ENCODE results near the gene C1QTNF9B.

DNA sequence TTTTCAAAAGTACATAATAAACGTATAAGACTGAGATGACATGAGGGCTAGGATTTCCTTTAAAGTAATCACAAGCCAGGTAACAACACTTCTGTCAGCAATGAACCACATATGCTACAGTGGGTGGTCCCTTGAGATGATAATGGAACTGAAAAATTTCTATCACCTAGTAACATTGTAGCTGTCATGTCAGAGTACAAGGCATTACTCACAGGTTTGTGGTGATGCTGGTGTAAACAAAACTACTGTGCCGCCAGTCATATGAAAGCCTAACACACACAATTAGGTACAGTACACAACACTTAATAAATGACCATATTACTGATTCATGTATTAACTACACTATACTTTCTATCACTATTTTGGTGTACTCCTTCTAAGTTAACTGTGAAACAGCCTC, 45.0 kb downstream of the C1QTNF9B start:
- TF ChIP-seq, protein P1, sequence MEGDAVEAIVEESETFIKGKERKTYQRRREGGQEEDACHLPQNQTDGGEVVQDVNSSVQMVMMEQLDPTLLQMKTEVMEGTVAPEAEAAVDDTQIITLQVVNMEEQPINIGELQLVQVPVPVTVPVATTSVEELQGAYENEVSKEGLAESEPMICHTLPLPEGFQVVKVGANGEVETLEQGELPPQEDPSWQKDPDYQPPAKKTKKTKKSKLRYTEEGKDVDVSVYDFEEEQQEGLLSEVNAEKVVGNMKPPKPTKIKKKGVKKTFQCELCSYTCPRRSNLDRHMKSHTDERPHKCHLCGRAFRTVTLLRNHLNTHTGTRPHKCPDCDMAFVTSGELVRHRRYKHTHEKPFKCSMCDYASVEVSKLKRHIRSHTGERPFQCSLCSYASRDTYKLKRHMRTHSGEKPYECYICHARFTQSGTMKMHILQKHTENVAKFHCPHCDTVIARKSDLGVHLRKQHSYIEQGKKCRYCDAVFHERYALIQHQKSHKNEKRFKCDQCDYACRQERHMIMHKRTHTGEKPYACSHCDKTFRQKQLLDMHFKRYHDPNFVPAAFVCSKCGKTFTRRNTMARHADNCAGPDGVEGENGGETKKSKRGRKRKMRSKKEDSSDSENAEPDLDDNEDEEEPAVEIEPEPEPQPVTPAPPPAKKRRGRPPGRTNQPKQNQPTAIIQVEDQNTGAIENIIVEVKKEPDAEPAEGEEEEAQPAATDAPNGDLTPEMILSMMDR (IDR thresholded peaks at IDR 0.05 in 4 of 5, conservative IDR thresholded peaks at IDR 0.05 in 1 of 5) = no peak
- TF ChIP-seq POLR2A (IDR thresholded peaks at IDR 0.05) = no peak

Measured in gastrocnemius medialis (tissue), 4 donors.